Measurements from ENCODE around the gene IDS.
"Not testable (repeated sequence)": the region's sequence is repeated elsewhere in the genome, so short reads cannot be mapped to it uniquely, and the experiment has no call there.

The IDS gene

GRCh38 chrX:149497054-149497453 is 8.1 kb downstream of the IDS start:
- DNase-seq = no peak

GRCh38 chrX:149495573-149496071 is 9.5 kb downstream of the IDS start:
- no peak for DNase-seq

- no peak for DNase-seq
These were observed 10.1 kb downstream of the IDS start for GRCh38 chrX:149494844-149495565.

- DNase-seq = no peak
These were observed 11.2 kb downstream of the IDS start for GRCh38 chrX:149493567-149494562.

GRCh38 chrX:149491812-149492211 is 13.3 kb downstream of the IDS start:
- no peak for DNase-seq

GRCh38 chrX:149490100-149490499 is 15.0 kb downstream of the IDS start:
- DNase-seq = no peak

- peak; percentile 6 for DNase-seq
These were observed 16.6 kb downstream of the IDS start for GRCh38 chrX:149488411-149489052.

- DNase-seq = not testable (repeated sequence)
These were observed 17.1 kb downstream of the IDS start for GRCh38 chrX:149488008-149488407.

- DNase-seq = peak; percentile 9
These were observed 17.8 kb downstream of the IDS start for GRCh38 chrX:149487292-149487691.

- no peak for DNase-seq
These were observed 28.6 kb downstream of the IDS start for GRCh38 chrX:149476513-149476912.

- no peak for DNase-seq
These were observed 31.1 kb downstream of the IDS start for GRCh38 chrX:149473966-149474365.

- DNase-seq = no peak
These were observed 32.0 kb downstream of the IDS start for GRCh38 chrX:149473092-149473491.

- no peak for DNase-seq
These were observed 32.5 kb downstream of the IDS start for GRCh38 chrX:149472625-149473024.

GRCh38 chrX:149471397-149471796 is 33.7 kb downstream of the IDS start:
- no peak for DNase-seq

GRCh38 chrX:149470955-149471354 is 34.2 kb downstream of the IDS start:
- peak; percentile 71 for DNase-seq

GRCh38 chrX:149469406-149469805 is 35.7 kb downstream of the IDS start:
- DNase-seq = no peak

GRCh38 chrX:149467920-149468319 is 37.2 kb downstream of the IDS start:
- no peak for DNase-seq

- no peak for DNase-seq
These were observed 37.6 kb downstream of the IDS start for GRCh38 chrX:149467461-149467860.

- DNase-seq = no peak
These were observed 42.3 kb downstream of the IDS start for GRCh38 chrX:149462849-149463248.

- no peak for DNase-seq
These were observed 43.4 kb downstream of the IDS start for GRCh38 chrX:149461746-149462145.

GRCh38 chrX:149458586-149458985 is 46.5 kb downstream of the IDS start:
- no peak for DNase-seq

GRCh38 chrX:149456476-149457245 is 48.4 kb downstream of the IDS start:
- no peak for DNase-seq

Data from NCI-H1694 treated with DMSO at 0.1 percent for 48 hours (cell line).